Fibroblast of the conjunctiva (primary cell): Measurements from ENCODE around the gene NEU4.
"Not testable (repeated sequence)": the region's sequence is repeated elsewhere in the genome, so short reads cannot be mapped to it uniquely, and the experiment has no call there.

Experiments used
- DNase-seq: peaks from one replicate; pipeline ENCODE4 v3.0.0-alpha.2; 2010; ENCODE audit warnings: low read depth

NEU4 gene

DNA sequence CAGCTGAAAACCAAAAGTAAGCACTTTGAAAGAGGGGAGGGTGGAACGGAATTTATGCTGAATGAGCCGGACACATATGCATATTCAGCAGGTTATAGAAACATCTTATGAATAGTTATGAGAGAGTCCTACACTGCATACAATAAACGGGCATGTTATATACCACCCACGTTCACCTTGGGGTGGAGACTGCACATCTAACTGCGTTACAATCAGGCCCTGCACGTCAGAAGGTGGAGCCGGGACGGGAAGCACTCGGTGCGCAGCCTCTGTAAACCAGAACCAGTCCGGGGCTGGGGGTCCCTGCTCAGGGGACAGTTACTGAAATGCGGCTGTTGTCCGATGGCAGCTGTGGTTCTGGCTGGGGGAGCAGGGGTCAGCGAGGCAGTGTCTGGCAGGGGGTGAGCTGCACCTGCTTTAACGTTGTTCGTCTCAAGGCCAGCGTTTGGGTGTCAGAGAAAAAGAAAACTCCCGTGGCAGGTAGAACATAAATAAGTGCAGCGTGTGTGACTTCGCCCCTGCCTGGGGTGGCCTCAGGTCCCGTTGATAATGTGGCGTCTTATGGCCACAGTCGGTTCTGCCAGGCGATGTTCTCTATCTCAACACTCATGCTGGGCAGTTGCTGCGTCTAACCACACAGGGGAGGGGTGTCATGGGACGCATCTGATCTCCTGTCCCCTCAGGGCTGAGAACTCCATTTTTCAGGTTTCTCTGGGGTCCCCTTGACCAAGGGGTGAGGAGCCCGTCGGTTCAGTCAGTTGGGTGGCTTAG is 24.9 kb downstream of the NEU4 start:
- DNase-seq = not testable (repeated sequence)

- no peak for DNase-seq
Observed at GRCh38 chr2:241834527-241835210, 25.7 kb downstream of the NEU4 start.

DNA sequence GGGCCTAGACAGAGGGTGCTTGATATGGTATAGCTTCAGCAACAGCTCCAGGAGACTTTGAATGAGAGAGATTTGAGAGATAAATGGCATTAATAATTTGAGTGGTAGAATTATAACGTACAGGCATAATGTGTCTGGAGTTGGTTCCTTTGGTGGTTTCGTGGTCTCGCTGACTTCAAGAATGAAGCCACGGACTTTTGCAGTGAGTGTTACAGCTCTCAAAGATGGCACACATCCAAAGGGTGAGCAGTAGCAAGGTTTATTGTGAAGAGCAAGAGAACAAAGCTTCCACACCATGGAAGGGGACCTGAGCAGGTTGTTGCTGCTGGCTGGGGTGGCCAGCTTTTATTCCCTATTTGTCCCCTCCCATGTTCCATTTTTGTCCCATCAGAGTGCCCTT is 26.6 kb downstream of the NEU4 start:
- no peak for DNase-seq

GRCh38 chr2:241836292-241836691 is 27.3 kb downstream of the NEU4 start:
- DNase-seq = no peak

DNA sequence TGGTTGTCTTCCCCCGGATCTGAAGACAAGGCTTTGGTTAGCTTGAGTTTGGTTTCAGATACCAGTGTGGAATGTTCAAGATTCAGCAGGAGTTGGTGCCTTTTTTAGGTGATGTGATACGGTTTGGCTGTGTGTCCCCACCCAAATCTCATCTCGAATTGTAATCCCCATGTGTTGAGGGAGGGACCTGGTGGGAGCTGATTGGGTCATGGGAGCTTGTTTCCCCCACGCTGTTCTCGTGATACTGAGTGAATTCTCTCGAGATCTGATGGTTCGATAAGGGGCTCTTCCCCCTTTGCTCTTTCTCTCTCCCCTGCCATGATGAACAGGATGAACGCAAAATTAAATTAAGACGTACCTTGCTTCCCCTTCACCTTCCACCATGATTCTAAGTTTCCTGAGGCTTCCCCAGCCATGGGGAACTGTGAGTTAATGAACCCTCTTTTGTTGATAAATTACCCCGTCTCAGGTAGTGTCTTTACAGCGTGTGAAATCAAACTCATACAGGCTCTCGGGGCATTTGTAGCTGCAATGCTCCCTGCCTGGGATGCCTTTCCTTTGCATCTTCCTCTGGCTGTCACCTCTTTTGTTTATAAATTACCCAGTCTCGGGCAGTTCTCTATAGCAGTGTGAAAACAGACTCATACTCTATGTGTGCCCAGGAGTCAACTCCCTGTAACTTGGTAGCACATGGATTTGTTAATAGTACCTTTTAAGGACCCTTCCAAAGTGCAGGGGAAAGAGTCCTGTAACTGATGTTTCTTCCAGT is 28.4 kb downstream of the NEU4 start:
- DNase-seq = no peak

GRCh38 chr2:241841181-241842066 is 32.4 kb downstream of the NEU4 start:
- no peak for DNase-seq

DNA sequence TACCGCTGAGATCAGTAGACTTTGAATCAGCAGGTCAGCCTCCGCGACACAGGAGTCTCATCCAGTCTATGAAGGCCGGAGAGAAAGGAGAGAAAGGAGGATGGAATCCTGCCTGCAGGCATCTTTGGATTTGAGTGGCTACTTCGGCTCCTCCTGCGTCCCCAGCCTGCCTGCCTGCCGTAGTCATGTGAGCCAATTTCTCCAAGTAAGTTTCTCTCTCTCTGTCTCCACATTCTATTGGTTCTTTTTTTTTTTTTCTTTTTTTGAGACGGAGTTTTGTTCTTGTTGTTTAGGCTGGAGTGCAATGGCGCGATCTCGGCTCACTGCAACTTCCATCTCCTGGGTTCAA is 33.0 kb downstream of the NEU4 start:
- DNase-seq = no peak

- no peak for DNase-seq
Observed at GRCh38 chr2:241842620-241843211, 33.7 kb downstream of the NEU4 start.

DNA sequence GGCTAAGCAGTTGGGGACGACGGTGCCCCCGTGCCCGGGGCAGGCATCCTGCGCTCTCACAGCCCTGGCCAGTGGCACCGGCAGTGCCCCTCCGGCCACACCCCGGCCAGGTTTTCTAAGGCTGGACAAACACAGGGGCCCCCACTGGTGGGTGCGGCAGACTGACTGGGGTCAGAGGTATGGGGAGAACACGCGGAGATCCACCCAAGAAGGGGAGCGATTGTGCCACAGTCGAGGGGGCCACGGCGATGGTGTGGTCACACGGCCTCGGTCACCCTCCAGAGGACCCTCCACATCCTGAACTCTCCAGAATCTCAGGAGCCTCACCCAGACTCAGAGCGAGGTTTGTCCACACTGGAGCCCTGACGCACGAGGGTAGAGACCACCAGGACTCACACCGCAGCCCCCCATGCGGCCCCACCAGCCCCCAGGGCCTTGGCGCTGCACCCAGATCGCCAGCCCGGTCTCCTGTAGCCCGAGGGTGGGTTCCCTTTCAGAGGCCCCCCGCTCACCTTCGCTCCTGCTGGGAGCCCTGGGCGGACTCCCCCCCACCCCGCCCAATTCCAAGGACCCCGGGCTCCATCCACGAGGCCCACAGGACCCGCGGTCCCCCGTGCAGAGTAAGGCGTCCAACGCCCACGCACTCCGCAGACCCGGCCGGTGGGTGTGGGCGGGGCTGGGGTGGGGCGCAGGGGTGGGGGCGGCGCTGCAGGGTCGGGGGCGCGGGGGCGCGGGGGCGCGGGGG is 34.5 kb downstream of the NEU4 start:
- no peak for DNase-seq

DNA sequence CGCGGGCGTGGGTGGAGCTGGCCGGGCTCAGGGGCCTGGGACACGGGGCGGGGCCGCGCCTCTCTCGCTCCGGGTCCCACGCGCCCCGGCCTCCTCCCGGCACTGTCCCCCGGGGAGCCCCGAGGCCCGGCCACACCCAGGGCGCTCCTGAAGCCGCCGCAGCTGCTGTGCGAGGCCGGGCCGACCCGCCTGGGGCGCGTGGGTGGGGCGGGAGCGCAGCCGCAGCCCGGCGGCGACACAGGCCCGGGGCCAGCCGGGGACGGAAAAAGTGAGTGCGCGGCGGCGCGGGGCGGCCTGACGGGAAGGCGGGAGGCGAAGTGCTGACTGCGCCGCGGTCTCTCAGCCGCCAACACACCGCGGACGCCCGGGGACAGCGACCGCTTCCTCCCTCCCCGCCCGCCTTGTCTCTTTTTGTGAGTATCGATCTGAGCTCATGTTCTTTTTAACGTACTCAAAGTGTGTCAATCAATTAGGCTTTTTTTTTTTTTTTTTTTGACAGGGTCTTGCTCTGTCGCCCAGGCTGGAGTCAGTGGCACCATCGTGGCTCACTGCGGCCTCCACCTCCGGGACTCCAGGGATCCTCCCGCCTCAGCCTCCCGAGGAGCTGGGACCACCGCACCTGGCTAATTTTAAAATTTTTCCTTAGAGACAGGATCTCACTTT is 35.2 kb downstream of the NEU4 start:
- DNase-seq = no peak

GRCh38 chr2:241844831-241845578 is 36.0 kb downstream of the NEU4 start:
- DNase-seq = no peak

DNA sequence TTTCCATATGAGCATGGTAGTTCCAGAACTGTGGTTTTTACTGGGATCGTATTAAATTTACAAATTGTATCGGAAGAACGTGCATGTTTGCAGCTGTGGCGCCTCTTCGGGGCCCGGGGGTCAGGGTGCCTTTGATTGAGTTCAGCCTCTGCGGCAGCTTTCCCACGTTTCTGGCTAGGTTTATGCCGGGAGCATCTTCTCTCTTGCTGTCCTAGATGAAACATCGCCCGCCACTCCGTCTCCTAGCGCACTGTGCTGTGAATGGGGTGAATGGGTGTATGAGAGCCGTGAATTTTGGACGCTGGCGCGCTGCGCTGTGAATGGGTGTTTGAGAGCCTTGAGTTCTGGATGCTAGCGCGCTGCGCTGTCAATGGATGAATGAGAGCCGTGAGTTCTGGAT is 37.4 kb downstream of the NEU4 start:
- DNase-seq = no peak

DNA sequence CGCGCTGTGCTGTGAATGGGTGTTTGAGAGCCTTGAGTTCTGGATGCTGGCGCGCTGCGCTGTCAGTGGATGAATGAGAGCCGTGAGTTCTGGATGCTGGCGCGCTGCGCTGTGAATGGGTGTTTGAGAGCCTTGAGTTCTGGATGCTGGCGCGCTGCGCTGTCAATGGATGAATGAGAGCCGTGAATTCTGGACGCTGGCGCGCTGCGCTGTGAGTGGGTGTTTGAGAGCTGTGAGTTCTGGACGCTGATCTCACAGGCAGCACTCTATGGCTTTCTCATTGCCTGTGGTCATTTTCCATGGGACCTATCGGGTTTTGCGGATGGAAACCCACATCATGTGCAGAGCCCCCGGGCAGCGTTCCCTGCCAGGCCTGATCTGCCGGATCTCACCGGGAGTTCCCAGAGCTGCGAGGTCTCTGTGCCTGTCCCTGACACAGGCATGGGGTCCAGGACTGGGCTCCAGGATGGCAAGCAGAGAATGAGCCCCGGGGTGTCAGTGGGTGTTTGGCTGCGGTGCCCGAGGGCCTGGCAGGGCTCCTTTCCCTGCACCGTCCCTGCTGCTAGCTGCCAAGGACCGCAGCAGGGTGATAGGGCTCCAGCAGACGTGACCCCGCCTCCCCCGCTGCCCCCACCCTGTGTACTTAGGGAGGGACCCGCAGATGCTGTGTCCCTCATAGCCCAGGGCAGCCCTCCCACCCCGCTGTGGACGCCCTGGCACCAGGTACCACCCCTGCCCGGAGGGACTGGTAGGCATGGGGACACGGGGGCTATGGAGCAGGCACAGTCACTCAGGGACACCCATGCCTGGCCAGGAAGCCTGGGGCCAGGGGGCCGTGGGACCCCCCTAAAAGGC is 40.0 kb downstream of the NEU4 start:
- no peak for DNase-seq

GRCh38 chr2:241849616-241850543 is 40.9 kb downstream of the NEU4 start:
- no peak for DNase-seq

DNA sequence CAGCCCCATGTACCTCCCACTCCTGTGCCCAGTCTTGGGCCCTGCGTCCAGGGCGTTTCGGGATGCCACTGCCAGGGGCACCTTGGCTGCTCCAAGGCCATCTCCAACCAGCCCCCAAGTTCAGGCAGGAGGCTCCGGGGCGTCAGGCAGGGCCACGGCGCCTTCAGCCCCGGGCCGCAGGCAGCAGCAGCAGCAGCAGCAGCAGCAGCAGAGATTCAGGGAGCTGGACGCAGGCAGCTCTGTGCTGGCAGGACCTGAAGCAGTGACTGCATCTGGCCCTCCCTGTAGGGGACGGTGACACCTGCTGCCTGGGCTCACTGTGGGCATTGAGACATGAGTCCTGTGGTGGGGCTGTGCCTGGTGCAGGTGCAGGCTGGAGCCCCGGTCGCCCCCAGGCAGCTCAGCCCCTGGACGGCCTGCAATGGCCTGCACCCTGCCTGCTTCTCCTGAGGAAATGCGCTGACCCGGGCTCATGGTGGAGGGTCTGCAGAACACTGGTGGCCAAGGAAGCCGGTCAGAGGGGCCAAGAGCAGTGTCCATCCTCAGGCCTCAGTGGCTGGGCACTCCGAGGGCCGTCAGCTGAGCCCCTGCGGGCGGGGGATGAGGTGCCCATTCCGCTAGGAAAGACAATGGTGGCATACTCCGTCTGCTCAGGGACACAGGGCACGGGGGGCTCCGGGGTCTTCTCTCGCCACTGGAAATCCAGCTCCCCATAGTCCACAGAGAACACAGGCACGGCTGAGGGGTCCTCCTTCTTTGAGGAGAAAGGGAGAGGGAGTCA is 41.7 kb downstream of the NEU4 start:
- DNase-seq = no peak

GRCh38 chr2:241851325-241852115 is 42.5 kb downstream of the NEU4 start:
- no peak for DNase-seq
